ENCODE data around the gene MUC4. TPM values are rescaled to one million over a fixed set of nuclear protein-coding genes. Genes with fewer than 3 reads are reported as not detected.

The MUC4 gene
- total RNA-seq, 1 experiment from 2014 or later = 3.6 TPM

DNA sequence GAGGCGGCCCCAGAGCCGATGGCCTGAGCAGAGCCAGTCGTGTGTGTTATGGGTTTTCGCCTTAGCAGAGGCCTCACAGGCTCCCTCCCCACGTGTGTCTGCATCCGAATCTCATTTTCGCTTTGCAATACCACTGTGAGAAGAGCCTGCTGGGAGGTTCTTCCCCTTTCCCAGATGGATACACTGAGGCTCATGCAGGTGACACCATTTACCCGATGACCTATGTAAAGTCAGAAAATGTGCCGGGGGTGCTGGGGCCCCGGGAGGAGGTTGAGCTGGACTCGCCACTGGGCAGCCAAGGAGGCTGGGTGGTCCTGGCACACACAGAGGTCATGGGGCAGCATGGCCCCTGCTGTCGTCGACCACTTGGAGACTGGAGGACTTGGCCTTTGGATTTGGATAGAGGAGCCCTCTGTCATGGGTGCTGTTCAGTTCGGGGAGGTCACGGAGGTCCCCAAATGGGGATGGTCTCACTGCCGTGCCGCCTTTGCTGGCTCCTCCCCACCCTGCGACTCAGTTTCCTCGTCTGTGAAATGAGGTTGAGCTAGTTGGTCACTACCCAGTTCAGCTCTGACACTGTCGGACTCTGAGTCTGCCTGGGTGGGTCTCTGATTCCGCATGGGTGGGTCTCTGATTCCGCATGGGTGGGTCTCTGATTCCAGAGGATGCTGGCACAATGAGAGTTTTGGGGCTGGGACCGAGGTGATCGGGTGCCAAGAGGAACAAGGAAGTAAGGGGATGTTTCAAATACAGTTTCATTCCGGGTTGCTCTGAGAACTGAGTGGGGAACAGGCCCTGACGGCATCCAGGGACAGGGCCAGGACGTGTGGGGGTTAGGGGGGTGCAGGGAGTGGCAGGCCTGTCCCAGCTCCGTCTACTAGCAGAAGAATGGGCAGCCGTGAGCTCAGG, 23.2 kb upstream of the MUC4 start:
- TF ChIP-seq, protein P1, sequence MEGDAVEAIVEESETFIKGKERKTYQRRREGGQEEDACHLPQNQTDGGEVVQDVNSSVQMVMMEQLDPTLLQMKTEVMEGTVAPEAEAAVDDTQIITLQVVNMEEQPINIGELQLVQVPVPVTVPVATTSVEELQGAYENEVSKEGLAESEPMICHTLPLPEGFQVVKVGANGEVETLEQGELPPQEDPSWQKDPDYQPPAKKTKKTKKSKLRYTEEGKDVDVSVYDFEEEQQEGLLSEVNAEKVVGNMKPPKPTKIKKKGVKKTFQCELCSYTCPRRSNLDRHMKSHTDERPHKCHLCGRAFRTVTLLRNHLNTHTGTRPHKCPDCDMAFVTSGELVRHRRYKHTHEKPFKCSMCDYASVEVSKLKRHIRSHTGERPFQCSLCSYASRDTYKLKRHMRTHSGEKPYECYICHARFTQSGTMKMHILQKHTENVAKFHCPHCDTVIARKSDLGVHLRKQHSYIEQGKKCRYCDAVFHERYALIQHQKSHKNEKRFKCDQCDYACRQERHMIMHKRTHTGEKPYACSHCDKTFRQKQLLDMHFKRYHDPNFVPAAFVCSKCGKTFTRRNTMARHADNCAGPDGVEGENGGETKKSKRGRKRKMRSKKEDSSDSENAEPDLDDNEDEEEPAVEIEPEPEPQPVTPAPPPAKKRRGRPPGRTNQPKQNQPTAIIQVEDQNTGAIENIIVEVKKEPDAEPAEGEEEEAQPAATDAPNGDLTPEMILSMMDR (IDR thresholded peaks at IDR 0.05; ENCODE audit: unreplicated experiment) = no peak
- H3K27me3 Mint-ChIP-seq (ENCODE audit: unreplicated experiment) = peaks cover 10% of the 10 kb centered on the region
- intact Hi-C loops (cut with micrococcal nuclease; ENCODE audit: unreplicated experiment) = no loop called here
- peaks cover 17% of the 10 kb centered on the region for H3K4me1 Mint-ChIP-seq (ENCODE audit: low read depth, unreplicated experiment)
- no TSS peak for BruUV-seq (replicated peaks)
- DNase-seq = no peak
- peaks cover 7% of the 10 kb centered on the region for H3K36me3 Mint-ChIP-seq (ENCODE audit: insufficient read depth, unreplicated experiment)
- no peak overlapping the region for H3K4me3 Mint-ChIP-seq (ENCODE audit: low read depth, unreplicated experiment)
- H3K27ac Mint-ChIP-seq (ENCODE audit: unreplicated experiment) = no peak overlapping the region
- CTCF ChIA-PET = interaction anchor here (0.6 to 0.9 kb wide), 2 partner anchors 15 to 373 kb away, joined by 3 read pairs; no protein-coding TSS in a partner anchor
- no peaks in the 10 kb centered on the region for H3K9me3 Mint-ChIP-seq (ENCODE audit: low read depth, unreplicated experiment)

- BruUV-seq (replicated peaks) = no TSS peak
- no peak overlapping the region for H3K4me3 Mint-ChIP-seq (ENCODE audit: low read depth, unreplicated experiment)
- CTCF ChIA-PET = no interaction called here
- peaks cover 5% of the 10 kb centered on the region for H3K36me3 Mint-ChIP-seq (ENCODE audit: insufficient read depth, unreplicated experiment)
- H3K9me3 Mint-ChIP-seq (ENCODE audit: low read depth, unreplicated experiment) = no peaks in the 10 kb centered on the region
- TF ChIP-seq, protein P1 (IDR thresholded peaks at IDR 0.05; ENCODE audit: unreplicated experiment) = no peak
- DNase-seq = no peak
- intact Hi-C loops (cut with micrococcal nuclease; ENCODE audit: unreplicated experiment) = no loop called here
- no peaks in the 10 kb centered on the region for H3K27me3 Mint-ChIP-seq (ENCODE audit: unreplicated experiment)
- H3K27ac Mint-ChIP-seq (ENCODE audit: unreplicated experiment) = no peak overlapping the region
- H3K4me1 Mint-ChIP-seq (ENCODE audit: low read depth, unreplicated experiment) = peaks cover 19% of the 10 kb centered on the region
Observed at GRCh38 chr3:195829897-195830254, 18.1 kb upstream of the MUC4 start.

DNA sequence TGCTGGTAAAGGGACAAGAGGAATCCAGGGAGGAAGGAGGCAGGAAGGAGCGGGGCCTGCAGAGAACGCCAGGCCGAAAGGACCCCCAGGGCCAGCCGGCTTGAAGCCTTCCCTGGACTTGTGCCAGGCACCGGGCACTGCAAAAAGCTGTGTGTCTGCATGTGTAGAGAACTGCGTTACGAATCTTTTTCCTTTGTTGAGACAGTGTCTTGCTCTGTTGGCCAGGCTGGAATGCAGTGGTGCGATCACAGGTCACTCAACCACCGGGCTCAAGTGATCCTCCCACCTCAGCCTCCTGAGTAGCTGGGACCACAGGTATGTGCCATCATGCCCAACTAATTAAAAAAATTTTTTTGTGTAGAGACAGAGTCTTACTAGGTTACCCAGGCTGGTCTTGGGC, 17.0 kb upstream of the MUC4 start:
- no peak for DNase-seq
- Mint-ChIP-seq H3K36me3 (ENCODE audit: insufficient read depth, unreplicated experiment) (peaks cover 5% of the 10 kb centered on the region), H3K9me3 (ENCODE audit: low read depth, unreplicated experiment) (no peaks in the 10 kb centered on the region), H3K4me1 (ENCODE audit: low read depth, unreplicated experiment) (peaks cover 20% of the 10 kb centered on the region), H3K4me3 (ENCODE audit: low read depth, unreplicated experiment) (no peak overlapping the region), H3K27ac (ENCODE audit: unreplicated experiment) (no peak overlapping the region), H3K27me3 (ENCODE audit: unreplicated experiment) (no peaks in the 10 kb centered on the region)
- intact Hi-C loops (cut with micrococcal nuclease; ENCODE audit: unreplicated experiment) = no loop called here
- CTCF ChIA-PET = no interaction called here
- TF ChIP-seq, protein P1 (IDR thresholded peaks at IDR 0.05; ENCODE audit: unreplicated experiment) = no peak
- no TSS peak for BruUV-seq (replicated peaks)

- intact Hi-C loops (cut with micrococcal nuclease; ENCODE audit: unreplicated experiment) = no loop called here
- Mint-ChIP-seq H3K4me1 (ENCODE audit: low read depth, unreplicated experiment) (peaks cover 38% of the 10 kb centered on the region), H3K36me3 (ENCODE audit: insufficient read depth, unreplicated experiment) (peaks cover 24% of the 10 kb centered on the region), H3K4me3 (ENCODE audit: low read depth, unreplicated experiment) (no peak overlapping the region), H3K27me3 (ENCODE audit: unreplicated experiment) (no peaks in the 10 kb centered on the region), H3K27ac (ENCODE audit: unreplicated experiment) (no peak overlapping the region), H3K9me3 (ENCODE audit: low read depth, unreplicated experiment) (no peaks in the 10 kb centered on the region)
- DNase-seq = no peak
- TF ChIP-seq, protein P1 (IDR thresholded peaks at IDR 0.05; ENCODE audit: unreplicated experiment) = no peak
- CTCF ChIA-PET = no interaction called here
- no TSS peak for BruUV-seq (replicated peaks)
Observed at GRCh38 chr3:195825857-195826804, 14.4 kb upstream of the MUC4 start.

Measured in Calu3 (cell line).